Progenitor cell of endocrine pancreas (in vitro differentiated cells): Measurements from ENCODE around the gene VWA5B1. TPM values are rescaled to one million over a fixed set of nuclear protein-coding genes. Genes with fewer than 3 reads are reported as not detected.
A peak's percentile ranks its signal among the peaks of the same experiment; 100 is the strongest.

ENCODE experiments used
- DNase-seq: peaks from one replicate; pipeline ENCODE4 v3.0.0; 2021; ENCODE audit warnings: low spot score; ENCODE audit not compliant: unreplicated experiment
- H3K27ac Mint-ChIP-seq: 2 replicates; pipeline ENCODE4 v1.8.0; 2021; ENCODE audit warnings: mild to moderate bottlenecking, moderate library complexity, mixed read lengths
- H3K27me3 Mint-ChIP-seq: 2 replicates; pipeline ENCODE4 v1.8.0; 2021; ENCODE audit warnings: mixed read lengths
- H3K36me3 Mint-ChIP-seq: 2 replicates; pipeline ENCODE4 v1.8.0; 2022; ENCODE audit warnings: mixed read lengths; ENCODE audit not compliant: insufficient read depth
- H3K4me1 Mint-ChIP-seq: 2 replicates; pipeline ENCODE4 v1.8.0; 2021; ENCODE audit warnings: low read depth, mixed read lengths
- H3K4me3 Mint-ChIP-seq: 2 replicates; pipeline ENCODE4 v1.8.0; 2021; ENCODE audit warnings: low read depth, mild to moderate bottlenecking, moderate library complexity, mixed read lengths
- H3K9me3 Mint-ChIP-seq: 2 replicates; pipeline ENCODE4 v1.8.0; 2021; ENCODE audit warnings: low read depth, mixed read lengths
- CTCF ChIP-seq: fragments of 200-600 bp; sonication (generic); IDR thresholded peaks from one replicate; pipeline ENCODE4 v1.5.0; 2021; ENCODE audit warnings: antibody characterized with exemption, mild to moderate bottlenecking; ENCODE audit not compliant: unreplicated experiment
- total RNA-seq: library from RNA; stranded (reverse); gene quantifications from 2 replicates; pipeline ENCODE4 v1.2.1, GENCODE V29; 2021

The VWA5B1 gene
- total RNA-seq, 1 donor from 2014 or later: 0.19 TPM

GRCh38 chr1:20362856-20363255 is 72.2 kb downstream of the VWA5B1 start:
- peaks cover 2% of the 10 kb centered on the region for H3K4me1 Mint-ChIP-seq
- TF ChIP-seq CTCF: no peak
- peaks cover 84% of the 10 kb centered on the region for H3K27me3 Mint-ChIP-seq
- H3K36me3 Mint-ChIP-seq: no peaks in the 10 kb centered on the region
- H3K27ac Mint-ChIP-seq: no peak overlapping the region
- no peak for DNase-seq
- no peaks in the 10 kb centered on the region for H3K9me3 Mint-ChIP-seq
- H3K4me3 Mint-ChIP-seq: no peak overlapping the region

GRCh38 chr1:20365421-20366055 is 74.9 kb downstream of the VWA5B1 start:
- Mint-ChIP-seq H3K9me3 (no peaks in the 10 kb centered on the region), H3K4me3 (peak overlapping the region; percentile 35), H3K27me3 (peaks cover 85% of the 10 kb centered on the region), H3K27ac (no peak overlapping the region), H3K4me1 (no peaks in the 10 kb centered on the region), H3K36me3 (no peaks in the 10 kb centered on the region)
- no peak for TF ChIP-seq CTCF
- DNase-seq: no peak

- Mint-ChIP-seq H3K4me1 (no peaks in the 10 kb centered on the region), H3K4me3 (peak overlapping the region; percentile 52), H3K27ac (no peak overlapping the region), H3K9me3 (no peaks in the 10 kb centered on the region), H3K27me3 (peaks cover 85% of the 10 kb centered on the region), H3K36me3 (no peaks in the 10 kb centered on the region)
- TF ChIP-seq CTCF: no peak
- DNase-seq: no peak
Measured at GRCh38 chr1:20366056-20366462, 75.4 kb downstream of the VWA5B1 start.

- Mint-ChIP-seq H3K27me3 (peaks cover 85% of the 10 kb centered on the region), H3K9me3 (no peaks in the 10 kb centered on the region), H3K36me3 (no peaks in the 10 kb centered on the region), H3K4me1 (no peaks in the 10 kb centered on the region), H3K4me3 (peak overlapping the region; percentile 60), H3K27ac (no peak overlapping the region)
- no peak for DNase-seq
- TF ChIP-seq CTCF: no peak
Measured at GRCh38 chr1:20366463-20367115, 75.9 kb downstream of the VWA5B1 start.

- peak; percentile 43 for DNase-seq
- peak overlapping the region; percentile 60 for H3K4me3 Mint-ChIP-seq
- H3K27me3 Mint-ChIP-seq: peaks cover 85% of the 10 kb centered on the region
- H3K27ac Mint-ChIP-seq: no peak overlapping the region
- no peaks in the 10 kb centered on the region for H3K36me3 Mint-ChIP-seq
- peak; percentile 69 for TF ChIP-seq CTCF
- H3K4me1 Mint-ChIP-seq: no peaks in the 10 kb centered on the region
- no peaks in the 10 kb centered on the region for H3K9me3 Mint-ChIP-seq
Measured at GRCh38 chr1:20367116-20367585, 76.5 kb downstream of the VWA5B1 start.
